Measurements from ENCODE around the gene CTNNBIP1. TPM values are rescaled to one million over a fixed set of nuclear protein-coding genes. Genes with fewer than 3 reads are reported as not detected.

The CTNNBIP1 gene
- total RNA-seq, 1 experiment from 2014 or later: 31.4 TPM

- H3K27ac Mint-ChIP-seq (ENCODE audit: low read depth, unreplicated experiment): peak overlapping the region; percentile 94
- ChIA-PET CTCF (interaction anchor here (1.0 to 2.2 kb wide), 2 partner anchors 16 to 74 kb away, joined by 5 to 10 read pairs; no protein-coding TSS in a partner anchor), POLR2A (interaction anchor here (0.6 to 7.1 kb wide), 7 partner anchors 13 to 154 kb away, joined by 4 to 77 read pairs (median 12); partner anchors contain the start of genes CTNNBIP1, LZIC and NMNAT1)
- peaks cover 48% of the 10 kb centered on the region for H3K4me1 Mint-ChIP-seq (ENCODE audit: insufficient read depth, unreplicated experiment)
- peak overlapping the region; percentile 65 for H3K4me3 Mint-ChIP-seq (ENCODE audit: unreplicated experiment)
- BruUV-seq (replicated peaks): no TSS peak
- no peak for TF ChIP-seq CTCF (IDR thresholded peaks at IDR 0.05; ENCODE audit: unreplicated experiment)
- peaks cover 11% of the 10 kb centered on the region for H3K36me3 Mint-ChIP-seq (ENCODE audit: insufficient read depth, unreplicated experiment)
- H3K9me3 Mint-ChIP-seq (ENCODE audit: unreplicated experiment): no peaks in the 10 kb centered on the region
- DNase-seq (ENCODE audit: unreplicated experiment): no peak
- intact Hi-C loops (cut with micrococcal nuclease): loop anchor here (5.0 kb wide), 1 partner anchor 48 kb away; the partner anchor contains the start of genes LZIC and NMNAT1
- no peaks in the 10 kb centered on the region for H3K27me3 Mint-ChIP-seq (ENCODE audit: insufficient read depth, unreplicated experiment)
Observed at GRCh38 chr1:9894115-9894514, 16.0 kb downstream of the CTNNBIP1 start.

DNA sequence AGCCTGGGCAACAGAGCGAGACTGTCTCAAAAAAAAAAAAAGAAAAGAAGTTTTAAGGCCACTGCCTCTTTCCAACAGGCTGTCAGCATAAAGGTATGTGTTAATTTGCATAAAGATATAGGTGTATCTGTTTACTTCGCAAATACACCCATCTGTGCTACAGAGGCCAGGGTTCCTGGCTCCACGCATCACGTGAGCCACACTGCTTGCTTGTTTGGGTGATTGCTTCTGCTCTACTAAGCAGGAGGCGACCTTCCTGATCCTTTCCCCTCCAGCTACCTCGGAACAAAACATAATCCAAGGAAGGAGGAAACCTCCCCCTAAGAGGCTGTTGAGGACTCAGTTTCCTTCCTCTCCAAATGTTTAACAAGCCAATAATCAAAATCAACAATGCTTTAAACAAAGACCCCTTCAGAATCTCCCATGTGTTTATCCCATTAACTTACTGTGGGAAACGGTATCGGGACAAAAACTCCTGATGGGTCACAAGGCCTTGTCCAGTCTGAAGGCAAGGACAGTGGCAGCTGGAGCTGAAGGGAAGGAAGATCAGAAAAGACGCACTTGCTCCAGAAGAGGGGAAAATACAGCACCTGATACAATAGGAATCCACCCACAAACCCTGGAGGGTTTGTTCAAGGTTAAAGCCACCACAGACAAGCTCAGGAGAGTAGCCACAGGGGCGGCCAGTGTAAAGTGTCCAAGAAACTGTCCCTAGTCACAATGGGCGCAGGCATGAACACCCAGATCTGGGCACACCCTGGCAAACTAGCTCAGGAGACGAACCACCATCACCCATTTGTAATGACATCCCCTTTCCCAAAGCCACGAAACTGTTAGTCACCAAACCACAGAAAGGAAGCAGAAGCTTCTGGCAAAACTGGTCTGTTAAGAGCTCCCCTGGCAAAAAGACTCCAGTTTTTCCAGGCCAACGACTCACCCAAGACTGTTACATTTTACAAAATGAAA lies 17.2 kb downstream of the CTNNBIP1 start:
- no peaks in the 10 kb centered on the region for H3K9me3 Mint-ChIP-seq (ENCODE audit: unreplicated experiment)
- peak; percentile 88 for DNase-seq (ENCODE audit: unreplicated experiment)
- H3K4me1 Mint-ChIP-seq (ENCODE audit: insufficient read depth, unreplicated experiment): peaks cover 48% of the 10 kb centered on the region
- H3K27me3 Mint-ChIP-seq (ENCODE audit: insufficient read depth, unreplicated experiment): no peaks in the 10 kb centered on the region
- intact Hi-C loops (cut with micrococcal nuclease): loop anchor here (5.0 kb wide), 1 partner anchor 49 kb away; the partner anchor contains the start of genes LZIC and NMNAT1
- H3K4me3 Mint-ChIP-seq (ENCODE audit: unreplicated experiment): peak overlapping the region; percentile 65
- CTCF ChIA-PET: interaction anchor here (0.6 to 2.2 kb wide), 5 partner anchors 15 to 63 kb away, joined by 3 to 10 read pairs (median 4); no protein-coding TSS in a partner anchor
- POLR2A ChIA-PET: interaction anchor here (0.6 to 7.1 kb wide), 13 partner anchors 15 to 1008 kb away, joined by 3 to 77 read pairs (median 4); partner anchors contain the start of genes CTNNBIP1, LZIC, NMNAT1 and PGD
- no TSS peak for BruUV-seq (replicated peaks)
- no peak for TF ChIP-seq CTCF (IDR thresholded peaks at IDR 0.05; ENCODE audit: unreplicated experiment)
- H3K27ac Mint-ChIP-seq (ENCODE audit: low read depth, unreplicated experiment): peak overlapping the region; percentile 94
- H3K36me3 Mint-ChIP-seq (ENCODE audit: insufficient read depth, unreplicated experiment): peaks cover 7% of the 10 kb centered on the region

DNA sequence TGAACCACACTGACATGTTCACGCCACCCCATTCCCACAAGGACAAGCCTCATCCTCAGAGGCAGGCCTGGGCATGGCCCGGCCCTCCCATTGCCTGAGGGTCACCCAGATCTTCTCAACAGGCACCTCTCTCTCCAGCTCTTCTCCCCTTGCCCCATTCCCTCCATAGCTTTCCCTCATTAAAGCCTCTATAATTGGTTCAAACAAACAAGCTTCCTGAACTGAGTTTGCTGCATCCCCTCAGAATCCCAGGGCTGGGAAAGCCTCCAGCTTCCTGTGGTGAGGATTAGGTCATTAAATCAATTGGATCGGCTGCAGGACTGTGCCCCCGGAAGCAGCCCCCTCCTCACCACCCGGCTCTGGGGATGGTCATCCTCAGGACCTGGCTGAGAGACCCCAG lies 18.9 kb downstream of the CTNNBIP1 start:
- H3K4me3 Mint-ChIP-seq (ENCODE audit: unreplicated experiment): peak overlapping the region; percentile 59
- POLR2A ChIA-PET: interaction anchor here (0.7 to 7.1 kb wide), 17 partner anchors 9 to 787 kb away, joined by 3 to 77 read pairs (median 4); partner anchors contain the start of genes CTNNBIP1, LZIC, NMNAT1 and PEX14
- H3K27ac Mint-ChIP-seq (ENCODE audit: low read depth, unreplicated experiment): peak overlapping the region; percentile 81
- intact Hi-C loops (cut with micrococcal nuclease): loop anchor here (5.0 kb wide), 1 partner anchor 51 kb away; the partner anchor contains the start of genes LZIC and NMNAT1
- no peaks in the 10 kb centered on the region for H3K27me3 Mint-ChIP-seq (ENCODE audit: insufficient read depth, unreplicated experiment)
- BruUV-seq (replicated peaks): no TSS peak
- CTCF ChIA-PET: interaction anchor here (0.6 to 2.0 kb wide), 9 partner anchors 11 to 105 kb away, joined by 3 to 15 read pairs (median 3); no protein-coding TSS in a partner anchor
- TF ChIP-seq CTCF (IDR thresholded peaks at IDR 0.05; ENCODE audit: unreplicated experiment): no peak
- DNase-seq (ENCODE audit: unreplicated experiment): peak; percentile 80
- H3K9me3 Mint-ChIP-seq (ENCODE audit: unreplicated experiment): no peaks in the 10 kb centered on the region
- H3K4me1 Mint-ChIP-seq (ENCODE audit: insufficient read depth, unreplicated experiment): peaks cover 48% of the 10 kb centered on the region
- peaks cover 7% of the 10 kb centered on the region for H3K36me3 Mint-ChIP-seq (ENCODE audit: insufficient read depth, unreplicated experiment)

All from MCF 10A (cell line).